ENCODE data around the gene TNRC18. TPM values are rescaled to one million over a fixed set of nuclear protein-coding genes. Genes with fewer than 3 reads are reported as not detected.
"Not testable (repeated sequence)": the region's sequence is repeated elsewhere in the genome, so short reads cannot be mapped to it uniquely, and the experiment has no call there.

Gene TNRC18
- total RNA-seq, 1 donor from 2014 or later = 95.4 TPM

DNA sequence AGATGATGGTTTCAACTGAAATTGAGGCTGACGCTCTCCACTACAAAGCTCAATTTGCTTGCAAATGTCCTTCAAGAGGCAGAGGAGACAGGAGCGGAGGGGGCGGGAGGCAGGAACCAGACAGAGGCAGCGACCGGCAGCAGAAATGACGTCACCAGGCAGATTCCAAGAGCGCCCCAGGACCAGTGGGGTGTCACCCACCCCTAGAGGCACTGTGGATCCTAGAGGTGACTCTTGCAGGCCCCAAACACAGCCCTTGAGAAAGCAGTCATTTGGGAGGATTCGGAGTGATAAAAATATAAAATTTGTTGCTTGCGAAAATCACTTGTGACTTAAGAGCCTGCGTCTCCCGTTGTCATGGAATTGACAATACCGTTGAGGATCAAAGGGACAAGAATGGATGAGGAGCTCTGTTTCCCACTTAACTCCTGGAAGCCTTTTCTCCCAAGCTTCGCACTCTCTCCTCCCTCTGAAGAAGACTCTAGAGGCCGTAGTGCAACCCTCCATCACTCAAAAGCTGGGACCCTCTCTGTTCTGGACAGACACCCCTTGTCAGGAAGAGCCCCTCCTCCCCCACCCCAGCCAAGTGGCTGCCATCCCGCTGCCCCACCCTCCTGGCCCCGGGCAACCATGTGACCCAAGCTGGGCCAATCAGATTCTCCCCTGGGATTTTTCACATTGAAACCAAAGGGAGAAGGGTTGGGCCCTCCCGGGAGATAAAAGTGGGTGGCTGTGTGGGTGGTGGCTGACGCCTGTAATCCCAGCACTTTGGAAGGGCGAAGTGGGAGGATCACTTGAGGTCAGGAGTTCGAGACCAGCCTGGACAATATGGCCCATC lies 157.2 kb downstream of the TNRC18 start:
- H3K27me3 Mint-ChIP-seq (ENCODE audit: low read depth) = peaks cover 16% of the 10 kb centered on the region
- H3K4me3 Mint-ChIP-seq (ENCODE audit: unreplicated experiment) = no peak overlapping the region
- no peak for DNase-seq (ENCODE audit: low spot score)
- TF ChIP-seq, protein P1, sequence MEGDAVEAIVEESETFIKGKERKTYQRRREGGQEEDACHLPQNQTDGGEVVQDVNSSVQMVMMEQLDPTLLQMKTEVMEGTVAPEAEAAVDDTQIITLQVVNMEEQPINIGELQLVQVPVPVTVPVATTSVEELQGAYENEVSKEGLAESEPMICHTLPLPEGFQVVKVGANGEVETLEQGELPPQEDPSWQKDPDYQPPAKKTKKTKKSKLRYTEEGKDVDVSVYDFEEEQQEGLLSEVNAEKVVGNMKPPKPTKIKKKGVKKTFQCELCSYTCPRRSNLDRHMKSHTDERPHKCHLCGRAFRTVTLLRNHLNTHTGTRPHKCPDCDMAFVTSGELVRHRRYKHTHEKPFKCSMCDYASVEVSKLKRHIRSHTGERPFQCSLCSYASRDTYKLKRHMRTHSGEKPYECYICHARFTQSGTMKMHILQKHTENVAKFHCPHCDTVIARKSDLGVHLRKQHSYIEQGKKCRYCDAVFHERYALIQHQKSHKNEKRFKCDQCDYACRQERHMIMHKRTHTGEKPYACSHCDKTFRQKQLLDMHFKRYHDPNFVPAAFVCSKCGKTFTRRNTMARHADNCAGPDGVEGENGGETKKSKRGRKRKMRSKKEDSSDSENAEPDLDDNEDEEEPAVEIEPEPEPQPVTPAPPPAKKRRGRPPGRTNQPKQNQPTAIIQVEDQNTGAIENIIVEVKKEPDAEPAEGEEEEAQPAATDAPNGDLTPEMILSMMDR (IDR thresholded peaks at IDR 0.05) = no peak
- H3K4me1 Mint-ChIP-seq (ENCODE audit: low read depth) = no peaks in the 10 kb centered on the region
- no peak overlapping the region for H3K27ac Mint-ChIP-seq (ENCODE audit: unreplicated experiment)
- no peaks in the 10 kb centered on the region for H3K9me3 Mint-ChIP-seq (ENCODE audit: low read depth)
- H3K36me3 Mint-ChIP-seq (ENCODE audit: low read depth) = peaks cover 1% of the 10 kb centered on the region

DNA sequence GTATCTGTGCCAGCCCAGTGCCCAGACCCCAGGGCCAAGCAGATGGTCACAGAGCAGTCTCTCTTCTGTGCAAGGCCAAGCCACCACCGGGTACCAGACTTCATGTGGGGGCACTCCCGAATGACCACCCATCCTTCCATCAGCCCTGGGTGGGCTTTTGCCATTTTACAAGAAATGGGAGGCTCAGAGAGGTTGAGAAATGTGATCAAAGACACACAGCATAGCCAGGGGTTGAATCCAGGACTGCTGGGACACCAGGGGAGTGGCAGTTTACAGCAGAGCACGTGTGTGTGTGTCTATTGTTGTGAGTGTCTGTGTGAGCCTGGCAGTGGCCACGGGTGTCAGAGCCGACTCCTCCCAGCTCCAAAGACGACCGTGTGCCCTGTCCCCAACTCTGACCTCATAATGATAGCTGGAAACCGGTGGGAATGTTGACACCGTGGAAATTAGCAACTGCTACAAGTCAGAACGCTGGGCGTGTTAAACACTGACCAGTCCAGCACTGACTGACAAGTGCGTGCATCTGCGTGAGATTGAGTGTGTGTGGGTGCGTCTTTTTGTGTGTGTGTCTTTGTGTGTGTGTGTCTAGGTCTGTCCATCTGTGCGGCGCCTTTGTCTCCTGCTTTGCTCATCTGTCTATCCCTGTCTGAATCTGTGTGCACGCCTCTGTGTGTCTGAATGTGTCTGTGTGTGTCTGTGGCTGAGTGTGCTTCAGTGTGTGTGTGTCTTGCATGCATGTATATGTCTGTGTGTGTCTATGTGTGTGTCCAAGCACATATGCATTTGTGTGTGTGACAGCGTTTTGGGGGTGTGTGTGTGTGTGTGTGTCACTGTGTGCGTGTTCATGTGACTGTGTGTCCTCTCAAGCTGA lies 158.1 kb downstream of the TNRC18 start:
- Mint-ChIP-seq H3K27ac (ENCODE audit: unreplicated experiment) (no peak overlapping the region), H3K27me3 (ENCODE audit: low read depth) (peaks cover 13% of the 10 kb centered on the region), H3K4me1 (ENCODE audit: low read depth) (no peaks in the 10 kb centered on the region), H3K9me3 (ENCODE audit: low read depth) (no peaks in the 10 kb centered on the region), H3K36me3 (ENCODE audit: low read depth) (peaks cover 1% of the 10 kb centered on the region), H3K4me3 (ENCODE audit: unreplicated experiment) (no peak overlapping the region)
- no peak for DNase-seq (ENCODE audit: low spot score)
- TF ChIP-seq, protein P1 (IDR thresholded peaks at IDR 0.05) = no peak

DNA sequence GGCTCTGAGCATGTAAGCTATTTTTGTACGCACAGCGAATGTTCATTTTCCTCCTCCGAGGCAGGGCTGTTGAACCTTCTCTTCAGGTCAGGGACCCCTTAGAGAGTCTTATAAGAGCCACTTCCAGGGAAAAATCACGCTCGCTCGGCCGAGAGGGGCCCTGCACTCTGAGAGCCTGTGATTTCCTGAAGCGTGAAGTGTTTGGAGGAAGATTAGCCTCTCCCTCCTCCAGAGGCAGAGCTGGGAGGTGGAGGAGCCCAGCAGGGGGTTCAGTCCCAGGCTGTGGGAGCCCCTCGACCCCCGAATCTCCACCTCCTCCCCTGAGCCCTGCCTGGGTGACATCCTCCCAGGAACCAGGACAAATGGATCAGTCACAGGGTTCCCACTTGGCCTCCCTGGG lies 160.6 kb downstream of the TNRC18 start:
- not testable (repeated sequence) for H3K4me1 Mint-ChIP-seq (ENCODE audit: low read depth); H3K27ac Mint-ChIP-seq (ENCODE audit: unreplicated experiment); H3K27me3 Mint-ChIP-seq (ENCODE audit: low read depth); DNase-seq (ENCODE audit: low spot score); H3K9me3 Mint-ChIP-seq (ENCODE audit: low read depth); H3K36me3 Mint-ChIP-seq (ENCODE audit: low read depth); H3K4me3 Mint-ChIP-seq (ENCODE audit: unreplicated experiment)

DNA sequence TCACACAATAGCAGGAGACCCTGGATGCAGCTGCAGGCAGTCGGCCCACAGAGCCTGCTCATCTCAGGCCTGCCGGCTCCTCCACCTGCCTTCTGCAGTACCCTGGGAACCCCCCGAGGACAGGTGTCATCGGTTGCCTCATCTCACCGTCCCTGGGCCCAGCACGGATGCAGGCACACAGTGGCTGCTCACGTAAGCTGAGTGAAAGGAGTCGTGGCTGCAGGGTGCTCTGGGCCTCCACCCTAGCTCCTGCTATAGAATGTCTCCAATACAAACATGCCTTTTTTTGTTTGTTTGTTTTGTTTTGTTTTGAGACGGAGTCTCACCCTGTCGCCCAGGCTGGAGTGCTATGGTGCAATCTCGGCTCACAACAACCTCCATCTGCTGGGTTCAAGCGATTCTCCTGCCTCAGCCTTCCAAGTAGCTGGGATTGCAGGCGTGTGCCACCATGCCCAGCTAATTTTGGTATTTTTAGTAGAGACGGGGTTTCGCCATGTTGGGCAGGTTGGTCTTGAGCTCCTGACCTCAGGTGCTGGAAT lies 163.0 kb downstream of the TNRC18 start:
- not testable (repeated sequence) for H3K27me3 Mint-ChIP-seq (ENCODE audit: low read depth); H3K9me3 Mint-ChIP-seq (ENCODE audit: low read depth); DNase-seq (ENCODE audit: low spot score); H3K4me1 Mint-ChIP-seq (ENCODE audit: low read depth); H3K27ac Mint-ChIP-seq (ENCODE audit: unreplicated experiment); H3K36me3 Mint-ChIP-seq (ENCODE audit: low read depth); H3K4me3 Mint-ChIP-seq (ENCODE audit: unreplicated experiment)

Other genes with a start within 250 kb of the TNRC18 start
- 61.0 to 68.0 TPM (median 61.6 TPM) in 3 replicates for gene WIPI2, start 233.6 kb downstream of the TNRC18 start, total RNA-seq
- gene SLC29A4, start 140.9 kb downstream of the TNRC18 start, total RNA-seq = 6.6 to 10.4 TPM (median 9.7 TPM) in 3 replicates
- gene FBXL18, start 90.0 kb upstream of the TNRC18 start, total RNA-seq = 18.0 to 18.8 TPM (median 18.6 TPM) in 3 replicates
- gene ACTB, start 106.8 kb upstream of the TNRC18 start, total RNA-seq = 3,228 to 5,289 TPM (median 5,211 TPM) in 3 replicates
- 166 to 210 TPM (median 167 TPM) in 3 replicates for gene FSCN1, start 169.0 kb upstream of the TNRC18 start, total RNA-seq